NCI-H2081 treated with DMSO at 0.1 percent for 48 hours (cell line): Measurements from ENCODE around the gene SCUBE1.

Source experiments
- DNase-seq: peaks from one replicate; lab custom pipeline; 2025; lab: John Stamatoyannopoulos, UW

The SCUBE1 gene

DNA sequence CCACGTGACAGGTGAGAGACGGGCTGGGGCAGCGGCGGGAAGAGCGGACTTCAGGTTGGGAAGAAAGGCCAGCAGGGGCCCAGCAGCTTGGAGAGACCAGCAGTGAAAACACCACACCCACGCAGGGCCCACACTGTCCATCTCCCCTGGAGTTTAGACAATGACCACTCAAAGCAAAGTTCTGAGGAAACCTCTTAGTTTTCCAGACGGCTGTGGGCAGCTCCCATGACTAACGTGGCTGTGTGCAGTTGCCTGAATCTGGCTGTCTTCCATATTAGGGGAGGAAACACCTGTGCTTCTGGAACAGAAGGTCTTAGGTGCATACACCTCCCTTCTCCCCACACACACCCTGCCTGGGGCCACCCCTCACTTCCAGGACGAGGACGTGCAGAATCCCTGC is 85.6 kb downstream of the SCUBE1 start:
- no peak for DNase-seq

DNA sequence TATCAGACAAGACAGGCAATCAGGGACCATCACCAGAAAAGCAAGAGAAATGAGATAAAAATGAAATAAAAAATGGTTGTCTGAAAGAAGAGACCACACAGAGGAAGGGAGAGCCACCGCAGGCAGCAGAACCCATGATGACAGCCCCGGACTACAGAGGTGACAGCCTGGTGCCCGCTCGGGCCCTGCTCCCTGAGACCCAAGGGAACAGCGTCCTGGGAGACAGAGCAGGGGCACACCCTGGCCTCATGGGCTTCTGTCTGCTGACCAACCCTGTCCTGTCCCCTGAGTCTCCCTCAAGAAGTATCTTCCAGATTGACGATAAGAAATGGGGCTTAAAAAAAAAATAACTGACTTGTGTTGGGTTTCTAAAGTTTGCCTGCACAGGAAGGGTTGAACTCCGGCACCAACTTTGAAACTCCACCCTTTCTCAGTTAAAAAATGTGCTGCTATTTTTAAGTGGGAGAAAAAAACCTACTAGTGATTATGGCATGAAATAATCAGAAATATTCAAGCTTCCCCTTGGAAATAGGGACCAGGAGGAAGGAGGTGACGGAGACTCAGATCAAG is 86.1 kb downstream of the SCUBE1 start:
- no peak for DNase-seq

DNA sequence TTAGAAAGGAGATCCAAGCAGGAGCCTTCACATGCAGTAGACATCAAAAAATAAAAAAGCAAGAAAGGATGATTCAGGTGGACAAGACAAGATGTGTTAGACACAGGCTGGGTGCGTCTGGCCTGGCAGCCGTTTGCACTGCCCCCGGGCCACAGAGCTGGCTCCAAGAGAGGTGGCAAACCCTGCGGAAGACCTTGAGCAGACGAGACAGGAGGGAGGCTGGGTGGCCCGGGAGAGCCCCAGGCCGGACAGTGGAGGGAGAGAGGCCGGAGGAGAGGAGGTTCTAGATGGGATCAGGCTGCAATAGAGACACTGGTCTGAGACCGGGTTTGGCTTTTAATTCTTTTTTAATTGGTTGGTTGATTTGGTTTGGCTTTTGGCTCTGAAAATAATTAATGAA is 86.6 kb downstream of the SCUBE1 start:
- no peak for DNase-seq

DNA sequence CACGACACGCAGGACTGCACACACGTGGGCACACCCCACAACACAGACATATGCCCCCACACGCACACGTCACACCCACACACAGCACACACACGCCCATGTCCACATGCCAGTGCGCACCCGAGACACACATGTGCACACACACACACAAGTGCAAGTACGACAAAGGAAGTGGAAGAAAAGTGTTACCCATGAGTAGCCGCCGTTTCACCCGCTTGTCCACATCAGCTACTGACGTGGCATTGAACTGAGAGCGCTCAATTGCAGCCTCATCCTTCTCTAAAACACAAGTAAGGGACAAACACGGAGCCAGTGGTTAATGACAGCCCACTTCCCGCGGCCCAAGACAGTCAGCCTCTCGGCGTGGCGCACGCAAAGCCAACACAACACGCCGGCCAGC is 87.9 kb downstream of the SCUBE1 start:
- DNase-seq = no peak

DNA sequence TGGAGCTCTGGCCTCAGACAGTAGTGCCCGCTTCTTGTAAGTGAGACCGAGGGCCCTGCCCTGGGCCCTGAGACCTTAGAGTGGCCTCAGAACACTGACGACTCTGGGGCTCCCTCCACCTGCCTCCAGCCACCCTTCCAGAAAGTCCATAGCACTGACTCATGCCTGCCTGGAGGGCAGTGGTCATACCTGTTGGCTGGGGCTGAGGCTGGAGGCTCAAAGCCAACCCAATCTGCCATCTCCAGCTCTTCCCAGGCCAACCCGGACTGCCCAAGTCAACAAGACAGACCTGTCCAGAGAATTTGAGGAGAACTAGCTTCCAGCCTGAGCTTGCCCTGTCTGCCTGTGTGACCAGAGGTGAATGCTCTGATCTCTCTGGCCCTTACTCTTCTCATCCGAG is 89.3 kb downstream of the SCUBE1 start:
- DNase-seq = no peak

DNA sequence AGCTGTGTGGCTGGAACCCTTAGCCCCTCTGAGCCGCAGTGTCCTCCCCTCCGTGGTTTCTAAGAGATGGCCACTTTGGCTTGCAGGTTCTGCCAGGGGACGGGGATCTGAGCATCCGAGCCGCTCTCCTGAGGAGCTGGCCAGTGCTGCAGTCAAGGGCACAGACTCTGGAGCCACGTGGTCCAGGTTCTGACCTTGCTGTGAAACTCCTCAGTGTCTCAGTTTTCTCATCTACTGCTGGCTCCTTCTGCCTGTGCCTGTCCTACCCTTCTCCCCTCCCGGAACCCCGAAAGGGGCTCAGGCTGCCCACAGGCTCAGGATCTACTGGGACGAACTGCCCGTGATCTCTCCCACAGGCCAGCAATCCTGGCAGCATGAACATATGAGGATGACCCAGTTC is 90.9 kb downstream of the SCUBE1 start:
- DNase-seq = no peak

DNA sequence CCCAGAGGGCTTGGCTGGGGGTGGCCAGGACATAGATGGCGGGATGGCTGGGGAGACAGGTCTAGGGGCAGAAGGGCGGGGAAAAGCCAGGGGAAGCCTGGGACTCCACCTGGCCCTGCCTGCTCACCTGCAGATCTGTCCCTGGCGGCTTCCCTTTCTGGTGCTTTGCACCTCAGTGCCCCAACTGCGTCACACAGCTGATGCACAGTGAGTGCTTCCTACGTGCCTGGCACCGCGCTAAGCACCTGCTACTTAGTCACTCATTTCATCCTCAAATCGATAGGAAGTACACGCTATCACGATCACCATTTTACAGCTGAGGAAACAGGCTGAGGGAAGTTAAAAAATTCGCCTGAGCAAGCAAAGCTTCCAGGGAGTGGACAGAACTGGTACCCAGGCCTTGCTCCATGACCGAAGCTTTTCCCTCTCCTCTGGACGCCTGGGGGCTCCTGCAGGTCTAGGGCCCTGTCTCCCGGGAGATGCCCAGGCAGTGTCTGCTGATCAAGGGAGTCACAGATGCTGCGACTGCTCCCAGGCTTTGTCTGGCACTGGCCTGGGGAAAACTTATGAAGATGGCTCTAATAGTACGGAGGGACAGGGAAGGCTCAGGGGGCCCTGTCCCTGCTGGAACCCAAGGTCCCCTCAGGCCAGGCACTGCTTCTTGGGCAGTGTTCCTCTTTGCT is 93.2 kb downstream of the SCUBE1 start:
- DNase-seq = no peak

DNA sequence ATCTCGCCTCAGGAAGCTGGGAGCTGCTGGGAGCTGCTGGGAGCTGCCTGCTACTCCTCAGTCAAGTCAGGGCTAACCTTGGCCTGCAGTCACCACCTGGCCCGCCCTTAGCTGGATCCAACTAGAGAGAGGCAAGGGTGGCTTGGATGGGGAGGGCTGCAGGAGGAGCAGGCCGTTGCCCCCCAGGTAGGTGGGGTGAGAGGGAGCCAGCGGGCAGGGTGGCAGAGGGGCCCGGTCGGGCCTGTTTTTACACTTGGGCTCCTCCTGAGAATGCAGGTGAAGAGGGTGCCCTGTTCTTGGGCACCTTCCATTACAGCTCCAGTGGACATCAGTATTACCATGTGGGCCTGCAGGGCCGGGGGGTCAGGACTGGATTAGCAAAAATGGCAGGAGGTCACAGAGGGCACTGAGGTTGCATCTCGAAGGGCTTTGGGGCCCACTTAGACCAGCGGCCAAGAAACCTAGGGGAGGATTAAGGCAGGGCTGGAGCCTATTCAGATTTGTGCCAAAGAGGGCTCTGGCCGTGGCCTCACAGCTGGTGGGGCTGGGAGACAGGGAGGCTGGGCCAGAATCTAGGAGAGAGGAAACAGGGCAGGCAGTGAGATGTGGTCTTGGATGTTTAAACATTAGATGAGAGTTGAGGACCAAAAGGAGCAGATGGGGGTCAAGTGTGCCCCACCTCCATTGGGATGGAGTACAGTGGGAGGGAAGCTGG is 95.5 kb downstream of the SCUBE1 start:
- DNase-seq = no peak

DNA sequence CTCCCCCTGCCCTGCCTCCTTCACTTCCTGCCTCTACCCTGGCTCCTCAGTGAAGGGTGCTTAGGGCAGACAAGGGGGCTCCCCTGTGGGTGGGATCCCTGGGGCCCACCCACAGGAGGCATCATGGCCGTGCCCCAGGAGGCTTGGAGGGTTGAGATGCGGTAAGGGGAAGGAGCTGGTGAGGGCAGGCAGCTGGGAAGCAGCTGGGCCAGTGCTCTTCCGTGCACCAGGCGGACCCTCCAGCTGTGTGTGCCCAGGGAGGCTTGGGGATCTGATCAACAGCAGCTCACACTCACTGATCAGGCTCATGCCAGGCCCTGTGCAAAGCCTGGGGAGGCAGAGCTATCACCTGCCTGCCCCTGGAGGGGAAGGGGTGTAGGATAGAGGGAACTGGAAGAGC is 97.0 kb downstream of the SCUBE1 start:
- no peak for DNase-seq

DNA sequence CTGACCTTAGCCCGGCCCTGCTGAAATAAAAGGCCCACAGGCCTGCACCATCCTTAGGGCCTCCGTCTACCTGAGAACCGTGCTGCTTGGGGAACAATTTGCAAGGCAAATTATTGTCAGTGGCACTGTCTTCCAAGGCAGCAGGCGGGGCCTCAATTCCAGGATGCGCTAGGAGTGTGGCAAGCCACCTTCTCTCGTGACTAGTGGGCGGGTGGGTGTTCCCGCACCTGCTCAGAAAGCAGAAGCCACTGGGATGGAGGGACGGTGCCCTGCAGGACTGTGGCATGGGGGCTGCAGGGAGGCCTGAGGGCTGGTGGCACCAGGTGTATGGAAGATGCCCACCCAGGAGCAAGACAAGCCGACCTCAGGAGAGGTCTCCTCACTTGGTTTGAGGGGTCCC is 97.5 kb downstream of the SCUBE1 start:
- DNase-seq = no peak

DNA sequence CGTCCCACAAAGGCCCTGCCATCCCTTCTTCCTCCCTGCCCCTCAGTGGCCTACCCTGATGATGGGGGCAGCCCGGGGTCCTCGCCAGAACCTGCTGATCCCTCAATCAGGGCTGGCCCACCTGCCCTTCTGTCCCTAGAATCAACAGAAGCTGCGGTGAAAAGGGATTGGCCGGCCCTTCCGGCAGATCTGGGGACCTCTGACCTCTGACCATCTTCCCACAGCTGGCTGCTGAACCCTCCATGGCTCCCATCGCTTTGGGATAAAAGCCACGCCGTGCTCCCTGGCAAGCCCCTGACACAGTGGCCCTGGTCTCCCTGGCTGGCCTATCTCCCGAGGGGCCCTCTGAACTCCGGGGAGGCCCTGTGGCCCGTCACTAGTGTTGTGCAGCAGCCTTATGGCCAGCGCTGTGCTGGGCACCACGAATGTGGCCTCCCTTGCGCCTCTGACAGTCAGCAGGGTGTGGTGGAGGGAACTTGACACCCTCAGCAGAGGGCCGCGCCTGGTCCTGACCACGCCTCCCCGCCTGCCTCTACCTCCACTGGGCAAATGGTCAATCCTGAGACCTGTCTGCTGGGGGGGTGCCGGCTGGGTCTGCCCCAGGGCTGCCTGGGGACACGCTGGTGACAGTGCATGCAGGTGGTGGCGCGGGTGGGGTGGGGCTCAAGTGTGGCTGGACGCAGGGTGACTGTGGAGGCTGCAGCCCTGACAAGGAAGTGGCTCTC is 98.2 kb downstream of the SCUBE1 start:
- DNase-seq = no peak

DNA sequence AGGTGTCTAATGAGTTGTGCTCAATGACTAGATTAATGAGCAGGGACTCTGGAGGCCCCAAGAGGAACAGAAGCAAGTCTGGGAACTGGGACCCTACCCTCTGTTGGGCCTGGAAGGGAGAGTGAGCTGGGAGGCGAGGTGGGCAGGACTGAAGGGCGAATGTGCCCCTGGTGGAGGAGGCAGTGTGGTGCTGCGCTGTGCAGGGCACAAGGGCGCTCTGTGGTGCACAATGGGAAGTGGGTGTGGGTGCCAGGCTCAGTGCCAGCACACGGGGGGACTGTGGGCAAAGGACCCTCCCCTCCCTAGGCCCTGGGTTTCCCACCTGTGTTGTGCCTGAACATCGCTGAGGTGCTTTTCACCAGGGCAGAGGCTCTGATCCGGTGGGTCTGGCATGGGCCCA is 98.8 kb downstream of the SCUBE1 start:
- DNase-seq = no peak

DNA sequence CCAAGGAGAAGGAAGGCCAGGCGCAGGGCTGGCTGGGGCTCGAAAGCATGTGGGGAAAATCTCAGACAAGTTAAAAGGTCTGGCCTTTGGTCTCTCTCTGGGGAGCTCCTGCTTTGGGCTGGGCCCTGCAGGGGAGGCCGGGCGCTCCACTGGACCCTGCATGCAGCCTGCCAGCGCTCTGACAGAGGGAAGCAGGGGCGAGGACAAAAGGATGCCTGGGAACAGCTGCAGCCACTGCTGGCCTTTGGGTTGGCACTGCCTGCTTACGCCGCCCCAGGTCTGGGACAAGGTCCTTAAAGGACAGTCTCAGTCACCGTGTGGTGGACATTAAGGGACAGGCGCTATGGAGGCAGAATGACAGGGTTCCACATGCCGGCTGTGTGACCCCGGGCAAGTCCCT is 99.8 kb downstream of the SCUBE1 start:
- no peak for DNase-seq

DNA sequence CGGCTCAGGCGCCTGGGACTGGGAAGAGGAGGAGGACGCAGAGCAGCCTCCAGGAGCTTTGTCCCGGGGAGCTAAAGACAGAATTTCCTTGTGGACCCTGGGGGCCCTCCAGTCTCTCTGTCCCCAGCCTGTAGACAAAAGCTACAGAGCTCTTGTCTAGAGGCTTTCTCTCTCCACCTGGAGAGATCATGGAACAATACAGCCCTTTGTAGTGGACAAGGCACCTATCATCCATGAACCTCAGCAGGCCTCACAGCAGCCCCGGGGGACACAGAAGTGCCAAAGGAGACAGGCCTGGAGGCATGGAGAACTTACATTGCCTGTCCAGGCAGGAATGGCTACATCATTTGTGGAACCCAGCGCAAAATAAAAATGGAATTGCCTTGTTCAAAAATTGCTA is 100.5 kb downstream of the SCUBE1 start:
- DNase-seq = no peak

DNA sequence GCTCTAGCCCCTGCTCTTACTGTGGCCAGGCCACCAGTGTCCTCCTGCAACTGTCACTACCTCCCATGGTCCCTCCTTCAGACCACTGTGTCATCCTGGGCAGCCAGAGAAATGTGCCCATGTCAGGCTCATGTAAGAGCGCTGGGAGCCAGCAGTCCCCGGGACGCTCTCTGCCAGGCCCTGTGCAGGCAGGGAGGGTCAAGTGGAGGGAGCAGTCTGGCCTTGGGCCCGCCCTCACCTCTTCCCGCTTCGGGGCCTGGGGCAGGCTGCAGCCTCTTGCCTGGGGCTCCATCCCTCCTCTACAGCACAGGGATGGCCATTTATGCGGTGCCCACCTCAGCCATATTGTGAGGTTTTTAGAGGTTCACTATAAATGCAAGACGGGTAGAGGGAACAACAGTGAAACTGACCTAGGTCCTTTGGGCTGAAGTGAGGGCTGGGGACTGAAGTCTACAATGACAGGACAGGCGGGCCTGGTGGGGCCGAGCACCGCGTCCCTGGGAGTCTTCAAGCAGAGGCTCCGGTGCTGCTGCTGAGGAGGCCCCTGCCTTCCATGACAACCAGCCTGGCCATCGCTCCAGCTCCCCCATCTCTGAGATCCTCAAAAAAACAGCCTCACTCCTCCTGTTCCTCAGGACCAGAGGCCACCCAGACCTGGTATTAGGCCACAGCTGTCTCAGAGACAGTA is 101.3 kb downstream of the SCUBE1 start:
- no peak for DNase-seq

DNA sequence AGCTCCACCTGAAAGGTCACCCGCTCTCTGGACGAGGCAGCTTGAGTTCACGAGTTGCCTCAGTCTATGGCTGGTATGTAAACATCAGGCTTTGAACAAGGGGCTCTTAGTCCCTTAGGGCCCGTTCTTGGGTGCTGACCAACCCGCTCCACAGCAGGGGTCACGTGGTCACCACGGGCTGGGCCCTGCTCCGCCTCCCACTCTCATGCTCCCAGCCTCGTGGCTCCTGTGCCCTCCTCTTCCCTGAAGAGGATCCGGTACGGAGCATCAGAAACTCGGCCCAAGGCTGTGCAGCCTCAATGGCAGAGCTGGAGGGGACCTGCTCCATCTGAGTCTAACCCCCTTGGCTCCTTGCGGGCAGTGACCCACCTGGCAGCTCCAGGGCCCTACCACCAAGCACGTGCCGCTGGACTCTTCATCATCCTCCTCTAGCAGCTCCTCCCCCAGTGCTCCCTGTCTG is 102.0 kb downstream of the SCUBE1 start:
- no peak for DNase-seq

DNA sequence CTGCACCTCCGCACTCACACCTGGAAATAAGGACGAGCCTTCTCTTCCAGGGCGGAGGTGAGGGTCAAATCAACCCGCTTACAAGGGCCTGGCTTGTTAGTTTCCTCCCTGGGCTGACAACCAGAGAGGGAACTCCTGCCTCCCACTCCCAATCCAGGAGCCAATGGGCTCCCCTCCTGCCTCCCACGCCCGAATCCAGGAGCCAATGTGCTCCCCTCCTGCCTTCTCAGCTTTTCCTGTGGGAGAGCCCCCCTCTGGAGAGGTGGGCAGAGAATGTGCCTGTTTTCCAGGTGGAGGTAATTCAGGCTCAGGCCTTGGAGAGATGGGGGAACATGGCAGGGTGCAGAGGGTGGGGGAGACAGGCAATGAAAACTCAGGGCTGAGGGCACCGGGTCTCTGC is 102.6 kb downstream of the SCUBE1 start:
- DNase-seq = no peak

DNA sequence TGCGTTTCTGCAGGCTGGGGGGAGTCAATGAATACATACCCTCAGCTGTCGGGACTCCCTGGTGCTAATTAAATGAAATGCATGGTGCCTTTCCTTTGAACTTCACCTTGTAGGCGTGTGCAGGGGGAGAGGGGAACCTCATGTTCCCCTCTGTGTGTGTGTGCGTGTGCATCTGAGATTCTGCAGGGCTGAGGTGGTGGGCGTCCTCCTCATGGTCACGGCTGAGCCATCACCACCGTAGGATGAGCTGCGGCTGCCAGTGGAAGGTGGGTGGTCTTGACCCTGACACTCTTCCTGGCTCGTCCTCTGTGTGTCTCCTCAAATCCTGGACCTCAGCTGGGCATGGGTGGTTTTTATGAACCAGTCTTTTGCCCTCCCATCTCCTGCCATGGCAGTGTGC is 103.2 kb downstream of the SCUBE1 start:
- no peak for DNase-seq

DNA sequence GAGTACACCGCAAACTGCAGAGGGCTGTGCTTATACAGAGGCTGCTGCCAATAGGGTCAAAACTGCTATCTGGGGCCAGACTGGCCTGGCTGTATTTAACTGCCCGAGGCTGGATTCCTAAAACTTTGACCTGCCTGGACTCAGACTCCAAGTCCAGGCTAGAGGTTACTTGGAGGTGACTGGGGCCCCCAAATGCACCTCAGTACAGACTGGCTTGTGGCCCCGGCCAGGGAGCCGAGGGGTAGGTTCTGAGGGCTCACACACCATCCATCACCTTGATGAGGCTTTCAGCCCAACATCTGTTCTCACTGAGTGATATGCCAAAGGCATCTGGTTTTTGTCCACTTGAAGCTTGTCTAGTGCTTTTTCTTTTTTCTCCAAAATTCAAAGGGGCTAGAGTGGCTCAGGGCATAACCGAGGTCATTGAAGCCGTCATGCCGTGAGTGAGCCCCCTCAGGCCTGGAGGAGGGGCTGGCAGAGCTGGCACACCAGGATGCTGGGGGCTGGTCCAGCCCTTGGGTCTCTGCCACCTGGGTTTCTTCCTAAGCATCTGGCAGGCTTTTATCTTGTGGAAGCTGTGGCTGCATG is 103.9 kb downstream of the SCUBE1 start:
- no peak for DNase-seq

DNA sequence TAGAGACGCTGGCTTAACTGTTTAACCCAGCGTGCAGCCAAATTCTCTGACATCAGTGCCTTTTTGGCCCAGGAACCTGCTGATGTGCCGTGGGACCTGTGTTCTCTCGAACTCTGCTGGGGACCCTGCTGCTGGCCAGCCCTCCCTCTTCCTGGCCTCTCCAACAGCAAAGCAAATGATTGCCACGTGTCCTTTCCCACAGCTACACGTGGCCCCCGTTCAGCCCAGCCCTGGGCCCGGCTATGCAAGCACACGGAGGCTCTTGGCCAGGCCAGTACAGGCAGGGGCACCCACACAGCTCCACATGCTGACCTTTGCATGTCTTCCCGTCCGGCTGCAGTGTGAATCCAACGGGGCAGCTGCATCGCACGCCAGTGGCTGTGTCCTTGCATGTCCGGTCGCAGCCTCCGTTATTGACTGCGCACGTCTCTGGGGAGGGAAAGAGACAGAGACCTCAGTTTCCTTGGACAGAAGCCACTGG is 104.6 kb downstream of the SCUBE1 start:
- no peak for DNase-seq

DNA sequence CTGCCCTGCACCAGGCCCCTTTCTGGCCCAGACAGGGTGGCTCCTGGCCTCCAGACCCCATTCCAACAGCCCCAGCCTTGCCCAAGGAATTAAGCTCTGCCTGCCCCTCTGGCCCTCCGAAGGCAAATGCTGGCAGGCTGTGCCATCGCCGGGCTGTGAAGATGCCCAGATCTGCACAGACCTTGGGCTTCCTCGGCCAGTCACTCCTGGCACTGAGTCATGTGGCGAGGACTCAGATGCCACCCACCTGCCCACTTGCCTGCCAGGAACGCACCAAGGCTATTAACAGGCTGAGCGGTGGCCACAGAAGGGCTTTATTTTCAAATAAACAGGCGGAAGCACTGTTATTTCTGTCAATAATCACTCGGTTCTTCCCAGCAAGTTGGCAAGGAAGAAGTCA is 105.9 kb downstream of the SCUBE1 start:
- no peak for DNase-seq
